HepG2 (cell line): ENCODE data around the gene RGMA. TPM values are rescaled to one million over a fixed set of nuclear protein-coding genes. Genes with fewer than 3 reads are reported as not detected.

Experiments
- ATAC-seq: fragments of 200-7000 bp; cut with Tn5 transposase; 3 replicates; pipeline ENCODE4 v1.9.1; 2020; ENCODE audit warnings: mild to moderate bottlenecking, moderate library complexity
- BruUV-seq: library from RNA; stranded (reverse); fragments of 400-500 nt; replicated peaks from 2 replicates; lab custom pipeline; 2021; lab: Mats Ljungman, UMichigan
- CTCF ChIA-PET: fragments of 300-600 bp; formaldehyde crosslinking; extraction: SDS; loops from one replicate; lab custom pipeline; 2021; ENCODE audit warnings: low total read pairs, inconsistent platforms, low intra/inter-chr PET ratio; lab: Yijun Ruan, JAX
- POLR2A ChIA-PET: fragments of 350-600 bp; sonication (Branson Sonifier 250); formaldehyde crosslinking; loops from one replicate; lab custom pipeline; 2020; ENCODE audit warnings: antibody characterized with exemption, inconsistent platforms; lab: Yijun Ruan, JAX
- DNase-seq: peaks from one replicate; pipeline ENCODE4 v3.0.0-alpha.2; 2015; ENCODE audit warnings: low spot score
- FAIRE-seq: peaks from 3 replicates; lab custom pipeline; 2011; peaks lifted over from hg19 to GRCh38; lab: Jason Lieb, UNC
- H2AFZ ChIP-seq: one replicate; pipeline ENCODE4 v1.6.1; 2011; ENCODE audit warnings: low read length, inconsistent platforms
- H3K27ac ChIP-seq: fragments of 300-600 bp; 3 replicates; pipeline ENCODE4 v1.8.0; 2011; ENCODE audit warnings: mixed run types, mild to moderate bottlenecking, mixed read lengths, low read length, inconsistent platforms; ENCODE audit not compliant: insufficient read depth; ENCODE audit errors: extremely low read length
- H3K27me3 ChIP-seq, 2 experiments: fragments of 200-600 bp in 1 of 2; 2 replicates in 1 of 2; 3 replicates in 1 of 2; pipeline versions ENCODE4 v1.6.0 to v1.8.0; 2011; ENCODE audit warnings: low read length in 2 of 2, mild to moderate bottlenecking in 2 of 2, moderate library complexity in 2 of 2, inconsistent platforms in 1 of 2; ENCODE audit not compliant: insufficient read depth in 2 of 2, control insufficient read depth in 1 of 2
- H3K36me3 ChIP-seq, 2 experiments: fragments of 200-600 bp in 1 of 2; replicated peaks in 1 of 2; 2 replicates in 1 of 2; 3 replicates in 1 of 2; pipeline versions ENCODE4 v1.5.1 to v1.8.0; 2011; ENCODE audit warnings: low read length in 2 of 2, inconsistent platforms in 1 of 2; ENCODE audit not compliant: insufficient read depth in 2 of 2, control insufficient read depth in 1 of 2
- H3K4me1 ChIP-seq: 2 replicates; pipeline ENCODE4 v1.5.1; 2012; ENCODE audit warnings: low read length, inconsistent platforms; ENCODE audit not compliant: insufficient read depth
- H3K4me2 ChIP-seq: 2 replicates; pipeline ENCODE4 v1.6.0; 2011; ENCODE audit warnings: low read depth, low read length, inconsistent platforms
- H3K4me3 ChIP-seq, 3 experiments: fragments of 200-600 bp in 1 of 3; sonication (generic), shearing (Covaris generic) in 1 of 3; replicated peaks in 1 of 3; 2 replicates each; pipeline ENCODE4 v1.5.1; 2011 to 2016; ENCODE audit warnings: low read length in 3 of 3, inconsistent platforms in 2 of 3, low read depth in 2 of 3, mild to moderate bottlenecking in 2 of 3, control low read depth in 1 of 3, mixed read lengths in 1 of 3; ENCODE audit not compliant: insufficient read depth in 1 of 3
- H3K79me2 ChIP-seq: one replicate; pipeline ENCODE4 v1.6.1; 2011; ENCODE audit warnings: low read length, inconsistent platforms; ENCODE audit not compliant: insufficient read depth
- H3K9ac ChIP-seq: 2 replicates; pipeline ENCODE4 v1.6.0; 2011; ENCODE audit warnings: mild to moderate bottlenecking, low read depth, low read length, inconsistent platforms; ENCODE audit not compliant: insufficient read depth
- H3K9me3 ChIP-seq: 2 replicates; pipeline ENCODE4 v1.5.1; 2012; ENCODE audit warnings: mild to moderate bottlenecking, low read length
- H4K20me1 ChIP-seq: 2 replicates; pipeline ENCODE4 v1.6.0; 2011; ENCODE audit warnings: inconsistent platforms, mild to moderate bottlenecking, low read length, moderate library complexity; ENCODE audit not compliant: insufficient read depth
- ADNP ChIP-seq: sonication (generic); formaldehyde crosslinking; IDR thresholded peaks from 2 replicates; pipeline ENCODE4 v1.4.0; 2020; ENCODE audit warnings: missing genetic modification reagents
- ETV6 ChIP-seq: sonication (generic); formaldehyde crosslinking; conservative IDR thresholded peaks from 2 replicates; pipeline ENCODE4 v1.4.0; 2020; ENCODE audit warnings: missing genetic modification reagents
- GMEB1 ChIP-seq: sonication (generic); formaldehyde crosslinking; IDR thresholded peaks from 2 replicates; pipeline ENCODE4 v1.5.1; 2020; ENCODE audit warnings: missing genetic modification reagents, mild to moderate bottlenecking, borderline replicate concordance
- NR1H2 ChIP-seq: sonication (generic); formaldehyde crosslinking; IDR thresholded peaks from 2 replicates; pipeline ENCODE4 v1.8.1; 2022; ENCODE audit warnings: low read depth, missing genetic modification reagents, borderline replicate concordance
- PBX3 ChIP-seq: sonication (generic); formaldehyde crosslinking; IDR thresholded peaks from 2 replicates; pipeline ENCODE4 v1.8.1; 2023; ENCODE audit warnings: missing genetic modification reagents, inconsistent platforms, borderline replicate concordance
- ZBTB14 ChIP-seq: sonication (generic); formaldehyde crosslinking; IDR thresholded peaks from 2 replicates; pipeline ENCODE4 v1.4.0; 2020; ENCODE audit warnings: missing genetic modification reagents
- ZC3H4 ChIP-seq: sonication (generic); formaldehyde crosslinking; IDR thresholded peaks from 2 replicates; pipeline ENCODE4 v1.4.0; 2020; ENCODE audit warnings: missing genetic modification reagents, borderline replicate concordance
- ZNF547 ChIP-seq: sonication (generic); formaldehyde crosslinking; IDR thresholded peaks from 2 replicates; pipeline ENCODE4 v1.5.1; 2020; ENCODE audit warnings: mild to moderate bottlenecking, missing genetic modification reagents
- WGBS: methylation state at CpG from one replicate; pipeline ENCODE4 v1.1.6; 2017; ENCODE audit warnings: low lambda C conversion rate; 5-methylcytosine and 5-hydroxymethylcytosine counted together
- in situ Hi-C: cut with HindIII; loops from 2 replicates; pipeline ENCODE4 v1.10.0; 2017; ENCODE audit warnings: low pct_unique_long_range_greater_than_20kb; ENCODE audit not compliant: extremely low pct_ligation_motif_present
- intact Hi-C: fragments of 100-400 bp; cut with micrococcal nuclease; formaldehyde crosslinking; loops from one replicate; pipeline ENCODE4 v1.10.0; 2022; ENCODE audit not compliant: unreplicated experiment
- polyA plus RNA-seq, 8 experiments: library from polyadenylated mRNA; depleted of rRNA in 3 of 8; stranded (reverse) in 7 of 8; unstranded in 1 of 8; fragments of >200 nt; fragmentation: Illumina TruSeq in 4 of 8; extraction: Trizol in 4 of 8; gene quantifications; 2 replicates each; pipeline versions ENCODE4 v1.2.1 to v1.2.3, GENCODE V29; 2011 to 2016; ENCODE audit warnings: low read depth in 4 of 8, missing spikeins in 1 of 8, mixed read lengths in 1 of 8; ENCODE audit not compliant: insufficient read depth in 1 of 8
- total RNA-seq, 5 experiments: library from RNA; depleted of rRNA; stranded (reverse); fragments of >200 nt; fragmentation: Illumina TruSeq; extraction: Trizol; gene quantifications; 2 replicates each; pipeline ENCODE4 v1.2.3, GENCODE V29; 2016; ENCODE audit warnings: low read depth in 1 of 5

RGMA gene
- total and polyA plus RNA-seq, 2 of the 13 experiments (the other 11 are each of a cell fraction or from before 2014, with no cell fraction given) = not detected

GRCh38 chr15:93135997-93136397, 47.0 kb upstream of the RGMA start (continued):
- no peak for TF ChIP-seq ETV6 (CRISPR knock-in tag)
- no peak for TF ChIP-seq ZC3H4
- no peak for TF ChIP-seq PBX3 (CRISPR knock-in tag)
- no peak for TF ChIP-seq NR1H2 (CRISPR knock-in tag)

- DNase-seq (no peak), FAIRE-seq (no peak), ATAC-seq (no peak)
- Histone ChIP-seq H3K36me3 (no peaks in the 10 kb centered on the region), H3K4me2 (no peak overlapping the region), H3K4me1 (no peaks in the 10 kb centered on the region), H3K9me3 (no peaks in the 10 kb centered on the region), H3K79me2 (no peaks in the 10 kb centered on the region), H4K20me1 (no peaks in the 10 kb centered on the region), H2AFZ (no peak overlapping the region), H3K27ac (no peak overlapping the region), H3K4me3 (no peak overlapping the region), H3K27me3 (peaks cover 0 to 7% of the 10 kb centered on the region in 2 experiments; a peak in 2 of 5 replicates), H3K9ac (no peak overlapping the region)
- 27% methylated on average over 3 of the region's 3 CpGs for WGBS
- BruUV-seq = no TSS peak
- TF ChIP-seq GMEB1 (CRISPR knock-in tag) (no peak), ZBTB14 (no peak), ZNF547 (no peak), ADNP (no peak)
- intact Hi-C loops = no loop called here
- CTCF ChIA-PET = no interaction called here
- in situ Hi-C loops = no loop called here
- POLR2A ChIA-PET = no interaction called here
Observed at GRCh38 chr15:93135459-93135858, 46.4 kb upstream of the RGMA start.
